ENCODE data around the gene RBL2.

DNA sequence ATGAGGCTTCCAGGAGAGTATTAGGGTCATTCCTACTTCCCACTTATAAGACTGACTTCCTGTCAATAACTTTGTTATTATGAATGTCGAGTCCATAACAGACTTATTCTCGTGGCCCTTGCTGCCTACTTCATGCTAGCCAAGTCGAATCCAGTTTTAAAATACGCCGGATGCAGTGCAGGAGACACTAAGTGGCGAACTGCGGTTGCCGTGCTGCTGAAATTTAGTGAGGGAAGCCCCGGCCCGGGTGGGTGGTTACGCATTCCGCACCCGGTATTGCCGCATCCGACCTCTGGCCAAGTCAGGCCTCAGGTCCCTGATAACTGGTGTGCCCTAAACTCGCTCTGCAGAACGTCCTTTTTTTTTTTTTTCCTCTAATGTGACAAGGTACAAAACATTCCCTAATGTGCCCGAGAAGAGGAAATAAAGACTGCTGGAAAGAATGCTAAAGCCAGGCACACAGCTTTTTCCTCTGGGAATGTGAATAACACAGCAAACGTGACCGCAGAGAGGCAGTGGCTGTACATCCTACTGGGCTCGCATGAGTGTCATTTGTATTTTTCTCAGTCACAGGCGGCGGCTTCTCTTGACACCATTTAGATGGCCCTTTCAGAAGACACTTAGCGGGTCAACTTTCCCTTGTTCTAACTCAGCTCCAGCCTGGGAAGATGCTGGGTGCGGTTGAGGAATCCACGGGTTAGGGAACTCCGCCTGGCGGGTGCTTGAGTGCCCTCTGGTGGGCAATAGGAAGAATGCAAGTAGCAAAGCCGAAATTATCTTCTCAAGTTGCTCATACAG, 75.8 kb downstream of the RBL2 start:
- TF ChIP-seq ZNF317 (CRISPR knock-in tag; IDR thresholded peaks at IDR 0.05; ENCODE audit: borderline replicate concordance, low read depth) (no peak), CBFB (CRISPR knock-in tag; IDR thresholded peaks at IDR 0.05; ENCODE audit: low read depth) (no peak), RELA (CRISPR knock-in tag; IDR thresholded peaks at IDR 0.05; ENCODE audit: borderline replicate concordance) (no peak), CREM (CRISPR knock-in tag; IDR thresholded peaks at IDR 0.05) (no peak), SP1 (CRISPR knock-in tag; conservative IDR thresholded peaks at IDR 0.05) (no peak), JUN (CRISPR knock-in tag; IDR thresholded peaks at IDR 0.05) (no peak)
- TF ChIP-seq, protein P1, sequence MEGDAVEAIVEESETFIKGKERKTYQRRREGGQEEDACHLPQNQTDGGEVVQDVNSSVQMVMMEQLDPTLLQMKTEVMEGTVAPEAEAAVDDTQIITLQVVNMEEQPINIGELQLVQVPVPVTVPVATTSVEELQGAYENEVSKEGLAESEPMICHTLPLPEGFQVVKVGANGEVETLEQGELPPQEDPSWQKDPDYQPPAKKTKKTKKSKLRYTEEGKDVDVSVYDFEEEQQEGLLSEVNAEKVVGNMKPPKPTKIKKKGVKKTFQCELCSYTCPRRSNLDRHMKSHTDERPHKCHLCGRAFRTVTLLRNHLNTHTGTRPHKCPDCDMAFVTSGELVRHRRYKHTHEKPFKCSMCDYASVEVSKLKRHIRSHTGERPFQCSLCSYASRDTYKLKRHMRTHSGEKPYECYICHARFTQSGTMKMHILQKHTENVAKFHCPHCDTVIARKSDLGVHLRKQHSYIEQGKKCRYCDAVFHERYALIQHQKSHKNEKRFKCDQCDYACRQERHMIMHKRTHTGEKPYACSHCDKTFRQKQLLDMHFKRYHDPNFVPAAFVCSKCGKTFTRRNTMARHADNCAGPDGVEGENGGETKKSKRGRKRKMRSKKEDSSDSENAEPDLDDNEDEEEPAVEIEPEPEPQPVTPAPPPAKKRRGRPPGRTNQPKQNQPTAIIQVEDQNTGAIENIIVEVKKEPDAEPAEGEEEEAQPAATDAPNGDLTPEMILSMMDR (IDR thresholded peaks at IDR 0.05) = peak; percentile 87
- TF ChIP-seq, protein P2, sequence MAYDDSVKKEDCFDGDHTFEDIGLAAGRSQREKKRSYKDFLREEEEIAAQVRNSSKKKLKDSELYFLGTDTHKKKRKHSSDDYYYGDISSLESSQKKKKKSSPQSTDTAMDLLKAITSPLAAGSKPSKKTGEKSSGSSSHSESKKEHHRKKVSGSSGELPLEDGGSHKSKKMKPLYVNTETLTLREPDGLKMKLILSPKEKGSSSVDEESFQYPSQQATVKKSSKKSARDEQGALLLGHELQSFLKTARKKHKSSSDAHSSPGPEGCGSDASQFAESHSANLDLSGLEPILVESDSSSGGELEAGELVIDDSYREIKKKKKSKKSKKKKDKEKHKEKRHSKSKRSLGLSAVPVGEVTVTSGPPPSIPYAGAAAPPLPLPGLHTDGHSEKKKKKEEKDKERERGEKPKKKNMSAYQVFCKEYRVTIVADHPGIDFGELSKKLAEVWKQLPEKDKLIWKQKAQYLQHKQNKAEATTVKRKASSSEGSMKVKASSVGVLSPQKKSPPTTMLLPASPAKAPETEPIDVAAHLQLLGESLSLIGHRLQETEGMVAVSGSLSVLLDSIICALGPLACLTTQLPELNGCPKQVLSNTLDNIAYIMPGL (CRISPR knock-in tag; IDR thresholded peaks at IDR 0.05) = no peak
- TF ChIP-seq, protein P3, sequence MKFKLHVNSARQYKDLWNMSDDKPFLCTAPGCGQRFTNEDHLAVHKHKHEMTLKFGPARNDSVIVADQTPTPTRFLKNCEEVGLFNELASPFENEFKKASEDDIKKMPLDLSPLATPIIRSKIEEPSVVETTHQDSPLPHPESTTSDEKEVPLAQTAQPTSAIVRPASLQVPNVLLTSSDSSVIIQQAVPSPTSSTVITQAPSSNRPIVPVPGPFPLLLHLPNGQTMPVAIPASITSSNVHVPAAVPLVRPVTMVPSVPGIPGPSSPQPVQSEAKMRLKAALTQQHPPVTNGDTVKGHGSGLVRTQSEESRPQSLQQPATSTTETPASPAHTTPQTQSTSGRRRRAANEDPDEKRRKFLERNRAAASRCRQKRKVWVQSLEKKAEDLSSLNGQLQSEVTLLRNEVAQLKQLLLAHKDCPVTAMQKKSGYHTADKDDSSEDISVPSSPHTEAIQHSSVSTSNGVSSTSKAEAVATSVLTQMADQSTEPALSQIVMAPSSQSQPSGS (CRISPR knock-in tag; IDR thresholded peaks at IDR 0.05; ENCODE audit: borderline replicate concordance, low read depth) = no peak
- TF ChIP-seq, protein P4, sequence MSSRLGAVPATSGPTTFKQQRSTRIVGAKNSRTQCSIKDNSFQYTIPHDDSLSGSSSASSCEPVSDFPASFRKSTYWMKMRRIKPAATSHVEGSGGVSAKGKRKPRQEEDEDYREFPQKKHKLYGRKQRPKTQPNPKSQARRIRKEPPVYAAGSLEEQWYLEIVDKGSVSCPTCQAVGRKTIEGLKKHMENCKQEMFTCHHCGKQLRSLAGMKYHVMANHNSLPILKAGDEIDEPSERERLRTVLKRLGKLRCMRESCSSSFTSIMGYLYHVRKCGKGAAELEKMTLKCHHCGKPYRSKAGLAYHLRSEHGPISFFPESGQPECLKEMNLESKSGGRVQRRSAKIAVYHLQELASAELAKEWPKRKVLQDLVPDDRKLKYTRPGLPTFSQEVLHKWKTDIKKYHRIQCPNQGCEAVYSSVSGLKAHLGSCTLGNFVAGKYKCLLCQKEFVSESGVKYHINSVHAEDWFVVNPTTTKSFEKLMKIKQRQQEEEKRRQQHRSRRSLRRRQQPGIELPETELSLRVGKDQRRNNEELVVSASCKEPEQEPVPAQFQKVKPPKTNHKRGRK (CRISPR knock-in tag; IDR thresholded peaks at IDR 0.05; ENCODE audit: borderline replicate concordance) = no peak
- TF ChIP-seq, protein P5, sequence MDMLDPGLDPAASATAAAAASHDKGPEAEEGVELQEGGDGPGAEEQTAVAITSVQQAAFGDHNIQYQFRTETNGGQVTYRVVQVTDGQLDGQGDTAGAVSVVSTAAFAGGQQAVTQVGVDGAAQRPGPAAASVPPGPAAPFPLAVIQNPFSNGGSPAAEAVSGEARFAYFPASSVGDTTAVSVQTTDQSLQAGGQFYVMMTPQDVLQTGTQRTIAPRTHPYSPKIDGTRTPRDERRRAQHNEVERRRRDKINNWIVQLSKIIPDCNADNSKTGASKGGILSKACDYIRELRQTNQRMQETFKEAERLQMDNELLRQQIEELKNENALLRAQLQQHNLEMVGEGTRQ (CRISPR knock-in tag; IDR thresholded peaks at IDR 0.05) = no peak
